ENCODE measurements around the gene ERICH6B. TPM values are rescaled to one million over a fixed set of nuclear protein-coding genes. Genes with fewer than 3 reads are reported as not detected.
"Not testable (repeated sequence)": the region's sequence is repeated elsewhere in the genome, so short reads cannot be mapped to it uniquely, and the experiment has no call there.

The ERICH6B gene
- total and polyA plus RNA-seq, 2 of the 8 experiments (the other 6 are each of a cell fraction or from before 2014, with no cell fraction given), result not detected

DNA sequence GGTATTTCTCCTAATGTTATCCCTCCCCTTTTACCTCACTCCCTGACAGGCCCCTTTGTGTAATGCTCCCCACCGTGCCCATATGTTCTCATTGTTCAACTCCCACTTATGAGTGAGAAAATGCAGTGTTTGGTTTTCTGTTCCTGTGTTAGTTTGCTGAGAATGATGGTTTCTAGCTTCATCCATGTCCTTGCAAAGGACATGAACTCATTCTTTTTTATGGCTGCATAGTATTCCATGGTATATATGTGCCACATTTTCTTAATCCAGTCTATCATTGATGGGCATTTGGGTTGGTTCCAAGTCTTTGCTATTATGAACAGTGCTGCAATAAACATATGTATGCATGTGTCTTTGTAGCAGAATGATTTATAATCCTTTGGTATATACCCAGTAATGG, 19.8 kb upstream of the ERICH6B start:
- H3K56ac ChIP-seq (replicated peaks; ENCODE audit: insufficient read length, low read depth, low read length); H3K36me3 ChIP-seq (ENCODE audit: control insufficient read depth in 2 of 4, insufficient read depth in 4 of 4, low read length in 3 of 4); H3K14ac ChIP-seq (ENCODE audit: insufficient read length); POLR2A ChIA-PET (ENCODE audit: partially characterized antibody); H2BK5ac ChIP-seq (ENCODE audit: low read depth, low read length); H3K9me3 ChIP-seq (ENCODE audit: insufficient read depth in 2 of 2, low read depth in 1 of 2, low read length in 1 of 2); H4K8ac ChIP-seq (ENCODE audit: extremely low read depth, insufficient read depth, low read length); H4K20me1 ChIP-seq (replicated peaks in 1 of 2; ENCODE audit: control insufficient read depth in 1 of 2, insufficient read depth in 2 of 2, low read length in 2 of 2); FAIRE-seq; DNase-seq (ENCODE audit: low read depth in 1 of 2, low spot score in 2 of 2); H2AK5ac ChIP-seq (ENCODE audit: low read depth, low read length); H2BK12ac ChIP-seq (ENCODE audit: low read depth, low read length); CTCF ChIA-PET (ENCODE audit: partially characterized antibody); H3K23me2 ChIP-seq (ENCODE audit: low read depth, low read length); H3K4me2 ChIP-seq (ENCODE audit: insufficient read depth in 1 of 2, low read depth in 2 of 2, low read length in 2 of 2); H4K5ac ChIP-seq (ENCODE audit: insufficient read length, low read depth, low read length); H4K91ac ChIP-seq (replicated peaks; ENCODE audit: insufficient read length, low read length); H2BK20ac ChIP-seq (ENCODE audit: low read length); H3K4ac ChIP-seq (replicated peaks; ENCODE audit: insufficient read length, low read depth, low read length); H3K27ac ChIP-seq (ENCODE audit: low read depth, low read length); H3K79me1 ChIP-seq (ENCODE audit: low read depth, low read length); H3K4me1 ChIP-seq (replicated peaks in 1 of 4; ENCODE audit: control insufficient read depth in 3 of 4, insufficient read depth in 4 of 4, low read length in 3 of 4); H3K27me3 ChIP-seq (replicated peaks in 1 of 4; ENCODE audit: control insufficient read depth in 3 of 4, extremely low read depth in 1 of 4, insufficient read depth in 3 of 4, low read length in 3 of 4); H3K9ac ChIP-seq (replicated peaks in 1 of 4; ENCODE audit: extremely low read depth in 1 of 4, low read depth in 3 of 4, low read length in 3 of 4); H3K79me2 ChIP-seq (ENCODE audit: control insufficient read depth in 1 of 2, insufficient read depth in 2 of 2, low read length in 2 of 2); H3K18ac ChIP-seq (ENCODE audit: extremely low read depth, low read length); H2AFZ ChIP-seq (ENCODE audit: low read length); H2BK15ac ChIP-seq (ENCODE audit: low read length); H3K23ac ChIP-seq (ENCODE audit: insufficient read length); H3K4me3 ChIP-seq (ENCODE audit: extremely low read depth in 1 of 4, insufficient read depth in 2 of 4, low read depth in 3 of 4, low read length in 4 of 4); H2BK120ac ChIP-seq (replicated peaks; ENCODE audit: low read depth, low read length): not testable (repeated sequence)
- WGBS, 2 experiments (ENCODE audit: extremely low coverage in 1 of 2, insufficient coverage in 1 of 2, insufficient read length in 1 of 2, insufficient replicate concordance in 2 of 2, low coverage in 1 of 2, low lambda C conversion rate in 2 of 2, missing lambda C conversion rate in 1 of 2), result 95% methylated on average over 1 of the region's 1 CpG; no CpG with 5 or more reads in 1 of the 2 experiments
